Common myeloid progenitor, CD34-positive (primary cell): ENCODE measurements around the gene ZFP1.

Source experiments
- CTCF ChIA-PET: fragments of 350-600 bp; sonication (Branson Sonifier 250); formaldehyde crosslinking; loops from one replicate; lab custom pipeline; 2021; ENCODE audit warnings: antibody characterized with exemption; lab: Charles Lee
- POLR2A ChIA-PET: fragments of 350-600 bp; sonication (Branson Sonifier 250); formaldehyde crosslinking; loops from one replicate; lab custom pipeline; 2021; ENCODE audit warnings: antibody characterized with exemption; lab: Charles Lee
- DNase-seq, 3 donors: peaks; one replicate each; pipeline versions ENCODE4 v3.0.0 to v3.0.0-alpha.2; 2013
- H3K27ac ChIP-seq, 2 experiments: 1 replicate in 1 of 2; 2 replicates in 1 of 2; pipeline ENCODE4 v1.7.0; 2013; ENCODE audit warnings: inconsistent platforms in 2 of 2, low read length in 2 of 2, mild to moderate bottlenecking in 2 of 2, low read depth in 1 of 2, moderate library complexity in 1 of 2; ENCODE audit not compliant: severe bottlenecking in 2 of 2, insufficient read depth in 1 of 2, poor library complexity in 1 of 2
- H3K27me3 ChIP-seq, 5 experiments: replicated peaks in 2 of 5; 1 replicate in 3 of 5; 2 replicates in 2 of 5; pipeline versions ENCODE4 v1.6.1 to v1.7.0; 2013; ENCODE audit warnings: low read length in 4 of 5, mild to moderate bottlenecking in 2 of 5, moderate library complexity in 2 of 5, inconsistent platforms in 1 of 5; ENCODE audit not compliant: insufficient read depth in 5 of 5, control insufficient read depth in 4 of 5
- H3K36me3 ChIP-seq, 4 experiments: 1 replicate in 2 of 4; 2 replicates in 2 of 4; pipeline versions ENCODE4 v1.6.1 to v1.7.0; 2013; ENCODE audit warnings: low read length in 3 of 4, control low read depth in 1 of 4, mild to moderate bottlenecking in 1 of 4; ENCODE audit not compliant: control insufficient read depth in 4 of 4, insufficient read depth in 4 of 4
- H3K4me1 ChIP-seq, 4 experiments: 1 replicate in 3 of 4; 2 replicates in 1 of 4; pipeline versions ENCODE4 v1.6.1 to v1.7.1; 2013; ENCODE audit warnings: low read length in 3 of 4, mild to moderate bottlenecking in 3 of 4, control low read depth in 1 of 4, inconsistent platforms in 1 of 4, moderate library complexity in 1 of 4; ENCODE audit not compliant: control insufficient read depth in 4 of 4, insufficient read depth in 4 of 4; ENCODE audit errors: control extremely low read depth in 1 of 4
- H3K4me3 ChIP-seq, 7 experiments: 1 replicate in 4 of 7; 2 replicates in 3 of 7; pipeline versions ENCODE4 v1.5.1 to v1.7.0; 2013; ENCODE audit warnings: mild to moderate bottlenecking in 7 of 7, low read length in 6 of 7, moderate library complexity in 6 of 7, inconsistent platforms in 2 of 7, low read depth in 2 of 7, control low read depth in 1 of 7; ENCODE audit not compliant: insufficient read depth in 4 of 7, control insufficient read depth in 1 of 7; ENCODE audit errors: extremely low read depth in 1 of 7
- H3K9me3 ChIP-seq, 5 experiments: 1 replicate in 4 of 5; 2 replicates in 1 of 5; pipeline versions ENCODE4 v1.6.1 to v1.7.1; 2013; ENCODE audit warnings: low read length in 4 of 5, mild to moderate bottlenecking in 2 of 5, inconsistent platforms in 1 of 5, low read depth in 1 of 5, moderate library complexity in 1 of 5; ENCODE audit not compliant: control insufficient read depth in 4 of 5, insufficient read depth in 2 of 5; ENCODE audit errors: control extremely low read depth in 1 of 5
- WGBS: methylation state at CpG from one replicate; pipeline ENCODE4 v1.1.5; 2013; ENCODE audit not compliant: insufficient coverage; 5-methylcytosine and 5-hydroxymethylcytosine counted together

The ZFP1 gene

GRCh38 chr16:75108792-75109731 is 39.3 kb upstream of the ZFP1 start:
- ChIA-PET CTCF (interaction anchor here (0.6 to 8.1 kb wide), 19 partner anchors 9 to 112 kb away, joined by 3 to 105 read pairs (median 18); partner anchors contain the start of gene ZNRF1), POLR2A (interaction anchor here (0.6 to 5.3 kb wide), 9 partner anchors 10 to 112 kb away, joined by 3 to 42 read pairs (median 4); partner anchors contain the start of gene ZNRF1)
- Histone ChIP-seq H3K9me3 (no peaks in the 10 kb centered on the region), H3K36me3 (peaks cover 0 to 37% (median 26%) of the 10 kb centered on the region in 4 experiments), H3K27ac (peak overlapping the region in 1 of 2 experiments; percentile 61), H3K4me3 (peak overlapping the region in 4 of 7 experiments; percentile 23 to 59 (median 50)), H3K27me3 (no peaks in the 10 kb centered on the region), H3K4me1 (peaks cover 12 to 100% (median 95%) of the 10 kb centered on the region in 4 experiments)
- peak; percentile 86 to 95 (median 95) for DNase-seq
- WGBS, result 36% methylated on average over 19 of the region's 27 CpGs

- peak overlapping the region; percentile 37 to 61 for H3K27ac ChIP-seq
- ChIA-PET POLR2A (interaction anchor here (0.6 to 5.3 kb wide), 10 partner anchors 10 to 139 kb away, joined by 3 to 42 read pairs (median 4); partner anchors contain the start of gene ZNRF1), CTCF (interaction anchor here (1.0 to 8.1 kb wide), 19 partner anchors 10 to 251 kb away, joined by 3 to 105 read pairs (median 18); partner anchors contain the start of gene ZNRF1)
- peak overlapping the region in 4 of 7 experiments; percentile 23 to 59 (median 50) for H3K4me3 ChIP-seq
- WGBS, result 58% methylated on average over 3 of the region's 10 CpGs
- no peaks in the 10 kb centered on the region for H3K27me3 ChIP-seq
- peaks cover 0 to 29% (median 24%) of the 10 kb centered on the region in 4 experiments for H3K36me3 ChIP-seq
- DNase-seq, result peak in 2 of 3 donors; percentile 51 to 68
- no peaks in the 10 kb centered on the region for H3K9me3 ChIP-seq
- H3K4me1 ChIP-seq, result peaks cover 10 to 94% (median 88%) of the 10 kb centered on the region in 4 experiments
Measured at GRCh38 chr16:75109732-75110243, 38.5 kb upstream of the ZFP1 start.

GRCh38 chr16:75110637-75111513 is 37.4 kb upstream of the ZFP1 start:
- ChIA-PET CTCF (interaction anchor here (0.6 to 8.1 kb wide), 40 partner anchors 11 to 410 kb away, joined by 3 to 105 read pairs (median 6); partner anchors contain the start of genes MLKL, WDR59, ZFP1 and ZNRF1), POLR2A (interaction anchor here (0.6 to 5.3 kb wide), 10 partner anchors 12 to 114 kb away, joined by 3 to 42 read pairs (median 4); partner anchors contain the start of gene ZNRF1)
- H3K4me1 ChIP-seq, result peaks cover 5 to 90% (median 83%) of the 10 kb centered on the region in 4 experiments
- H3K36me3 ChIP-seq, result peaks cover 0 to 21% (median 19%) of the 10 kb centered on the region in 4 experiments
- H3K4me3 ChIP-seq, result peak overlapping the region in 3 of 7 experiments; percentile 8 to 59 (median 43)
- DNase-seq, result peak; percentile 86 to 91 (median 91)
- peak overlapping the region; percentile 20 to 61 for H3K27ac ChIP-seq
- no peaks in the 10 kb centered on the region for H3K27me3 ChIP-seq
- H3K9me3 ChIP-seq, result no peaks in the 10 kb centered on the region
- 19% methylated on average over 27 of the region's 28 CpGs for WGBS

GRCh38 chr16:75111514-75111940 is 36.8 kb upstream of the ZFP1 start:
- no peak for DNase-seq
- CTCF ChIA-PET, result interaction anchor here (0.7 to 8.1 kb wide), 37 partner anchors 12 to 410 kb away, joined by 3 to 105 read pairs (median 7); partner anchors contain the start of genes MLKL, WDR59, ZFP1 and ZNRF1
- H3K36me3 ChIP-seq, result peaks cover 0 to 15% (median 13%) of the 10 kb centered on the region in 4 experiments
- WGBS, result 28% methylated on average over 5 of the region's 7 CpGs
- peak overlapping the region; percentile 46 to 60 for H3K27ac ChIP-seq
- no peaks in the 10 kb centered on the region for H3K27me3 ChIP-seq
- POLR2A ChIA-PET, result interaction anchor here (0.8 to 5.3 kb wide), 9 partner anchors 12 to 115 kb away, joined by 3 to 42 read pairs (median 5); partner anchors contain the start of gene ZNRF1
- H3K9me3 ChIP-seq, result no peaks in the 10 kb centered on the region
- peak overlapping the region in 4 of 7 experiments; percentile 8 to 59 (median 22) for H3K4me3 ChIP-seq
- H3K4me1 ChIP-seq, result peaks cover 5 to 88% (median 79%) of the 10 kb centered on the region in 4 experiments

- peaks cover 0 to 9% (median 8%) of the 10 kb centered on the region in 4 experiments for H3K36me3 ChIP-seq
- CTCF ChIA-PET, result interaction anchor here (0.7 to 8.1 kb wide), 35 partner anchors 11 to 411 kb away, joined by 3 to 105 read pairs (median 8); partner anchors contain the start of genes MLKL, WDR59, ZFP1 and ZNRF1
- WGBS, result 1% methylated on average over 25 of the region's 26 CpGs
- H3K4me3 ChIP-seq, result peak overlapping the region in 4 of 7 experiments; percentile 17 to 59 (median 33)
- peak overlapping the region; percentile 46 to 60 for H3K27ac ChIP-seq
- no peaks in the 10 kb centered on the region for H3K9me3 ChIP-seq
- no peaks in the 10 kb centered on the region for H3K27me3 ChIP-seq
- DNase-seq, result peak in 2 of 3 donors; percentile 71 to 77
- POLR2A ChIA-PET, result interaction anchor here (1.3 to 5.3 kb wide), 6 partner anchors 13 to 114 kb away, joined by 3 to 42 read pairs (median 19); partner anchors contain the start of gene ZNRF1
- peaks cover 5 to 83% (median 74%) of the 10 kb centered on the region in 4 experiments for H3K4me1 ChIP-seq
Measured at GRCh38 chr16:75111961-75112733, 36.2 kb upstream of the ZFP1 start.
